B cell (primary cell): ENCODE data around the gene PTMA.
"Not testable (repeated sequence)": the region's sequence is repeated elsewhere in the genome, so short reads cannot be mapped to it uniquely, and the experiment has no call there.

Source experiments
- EZH2 ChIP-seq: IDR thresholded peaks from 2 replicates; pipeline ENCODE4 v1.6.1; 2012; ENCODE audit warnings: borderline replicate concordance, low read depth, mild to moderate bottlenecking, moderate library complexity, low read length; ENCODE audit not compliant: insufficient read depth, poor library complexity, severe bottlenecking
- TF ChIP-seq, protein P1 (sequence below): fragments of 200-600 bp; IDR thresholded peaks from one replicate; pipeline ENCODE4 v1.8.0; 2022; ENCODE audit warnings: antibody characterized with exemption, mild to moderate bottlenecking

DNA sequence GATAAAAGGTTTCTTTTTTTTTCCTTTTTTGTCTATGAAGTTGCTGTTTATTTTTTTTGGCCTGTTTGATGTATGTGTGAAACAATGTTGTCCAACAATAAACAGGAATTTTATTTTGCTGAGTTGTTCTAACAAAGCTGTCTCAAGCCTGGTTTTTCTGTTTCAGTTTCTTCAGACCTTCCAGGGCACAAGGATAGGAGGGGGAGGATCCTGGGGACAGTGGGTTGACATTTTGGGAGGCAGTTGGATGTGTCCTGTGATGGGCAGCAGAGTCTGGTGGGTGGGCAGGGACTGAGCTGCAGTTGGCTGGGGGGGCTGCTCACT lies 5.0 kb downstream of the PTMA start:
- TF ChIP-seq, protein P1, sequence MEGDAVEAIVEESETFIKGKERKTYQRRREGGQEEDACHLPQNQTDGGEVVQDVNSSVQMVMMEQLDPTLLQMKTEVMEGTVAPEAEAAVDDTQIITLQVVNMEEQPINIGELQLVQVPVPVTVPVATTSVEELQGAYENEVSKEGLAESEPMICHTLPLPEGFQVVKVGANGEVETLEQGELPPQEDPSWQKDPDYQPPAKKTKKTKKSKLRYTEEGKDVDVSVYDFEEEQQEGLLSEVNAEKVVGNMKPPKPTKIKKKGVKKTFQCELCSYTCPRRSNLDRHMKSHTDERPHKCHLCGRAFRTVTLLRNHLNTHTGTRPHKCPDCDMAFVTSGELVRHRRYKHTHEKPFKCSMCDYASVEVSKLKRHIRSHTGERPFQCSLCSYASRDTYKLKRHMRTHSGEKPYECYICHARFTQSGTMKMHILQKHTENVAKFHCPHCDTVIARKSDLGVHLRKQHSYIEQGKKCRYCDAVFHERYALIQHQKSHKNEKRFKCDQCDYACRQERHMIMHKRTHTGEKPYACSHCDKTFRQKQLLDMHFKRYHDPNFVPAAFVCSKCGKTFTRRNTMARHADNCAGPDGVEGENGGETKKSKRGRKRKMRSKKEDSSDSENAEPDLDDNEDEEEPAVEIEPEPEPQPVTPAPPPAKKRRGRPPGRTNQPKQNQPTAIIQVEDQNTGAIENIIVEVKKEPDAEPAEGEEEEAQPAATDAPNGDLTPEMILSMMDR: not testable (repeated sequence)
- TF ChIP-seq EZH2: not testable (repeated sequence)
